Astrocyte (in vitro differentiated cells and primary cell): ENCODE results near the gene CCDC57. TPM values are rescaled to one million over a fixed set of nuclear protein-coding genes. Genes with fewer than 3 reads are reported as not detected.

Experiments used
- DNase-seq: peaks from one replicate; pipeline ENCODE4 v3.0.0-alpha.2; 2010; ENCODE audit warnings: low read depth
- FAIRE-seq: peaks from 2 replicates; lab custom pipeline; 2011; peaks lifted over from hg19 to GRCh38; lab: Jason Lieb, UNC
- H2AFZ ChIP-seq: 2 replicates; pipeline ENCODE4 v1.6.0; 2012; ENCODE audit warnings: low read depth, low read length, inconsistent platforms
- H3K27ac ChIP-seq: 2 replicates; pipeline ENCODE4 v1.5.1; 2011; ENCODE audit warnings: low read depth, low read length, inconsistent platforms
- H3K27me3 ChIP-seq: 2 replicates; pipeline ENCODE4 v1.6.0; 2011; ENCODE audit warnings: low read length, inconsistent platforms; ENCODE audit not compliant: insufficient read depth
- H3K36me3 ChIP-seq: 2 replicates; pipeline ENCODE4 v1.5.1; 2011; ENCODE audit warnings: low read length, inconsistent platforms; ENCODE audit not compliant: insufficient read depth
- H3K4me1 ChIP-seq: 2 replicates; pipeline ENCODE4 v1.5.1; 2011; ENCODE audit warnings: low read length, inconsistent platforms; ENCODE audit not compliant: insufficient read depth
- H3K4me2 ChIP-seq: 2 replicates; pipeline ENCODE4 v1.6.0; 2012; ENCODE audit warnings: low read length, inconsistent platforms
- H3K4me3 ChIP-seq: 2 replicates; pipeline ENCODE4 v1.5.1; 2011; ENCODE audit warnings: low read depth, mild to moderate bottlenecking, low read length, inconsistent platforms; ENCODE audit not compliant: insufficient read depth
- H3K79me2 ChIP-seq: 2 replicates; pipeline ENCODE4 v1.6.0; 2012; ENCODE audit warnings: mild to moderate bottlenecking, low read length, inconsistent platforms; ENCODE audit not compliant: insufficient read depth
- H3K9ac ChIP-seq: 2 replicates; pipeline ENCODE4 v1.6.0; 2012; ENCODE audit warnings: mild to moderate bottlenecking, low read length, inconsistent platforms
- H3K9me3 ChIP-seq: 2 replicates; pipeline ENCODE4 v1.5.1; 2012; ENCODE audit warnings: low read depth, mild to moderate bottlenecking, low read length, inconsistent platforms; ENCODE audit not compliant: insufficient read depth
- H4K20me1 ChIP-seq: 2 replicates; pipeline ENCODE4 v1.6.0; 2012; ENCODE audit warnings: low read length, inconsistent platforms; ENCODE audit not compliant: insufficient read depth
- H3K27ac Mint-ChIP-seq: one replicate; pipeline ENCODE4 v1.8.0; 2021; ENCODE audit warnings: mild to moderate bottlenecking, mixed read lengths; ENCODE audit not compliant: unreplicated experiment
- H3K27me3 Mint-ChIP-seq: one replicate; pipeline ENCODE4 v1.8.0; 2021; ENCODE audit warnings: low read depth, mixed read lengths; ENCODE audit not compliant: unreplicated experiment
- H3K36me3 Mint-ChIP-seq: one replicate; pipeline ENCODE4 v1.8.0; 2021; ENCODE audit warnings: low read depth, mixed read lengths; ENCODE audit not compliant: unreplicated experiment
- H3K4me1 Mint-ChIP-seq: one replicate; pipeline ENCODE4 v1.8.0; 2021; ENCODE audit warnings: low read depth, mixed read lengths; ENCODE audit not compliant: unreplicated experiment
- H3K4me3 Mint-ChIP-seq: one replicate; pipeline ENCODE4 v1.8.0; 2021; ENCODE audit warnings: mild to moderate bottlenecking, moderate library complexity, mixed read lengths; ENCODE audit not compliant: unreplicated experiment
- H3K9me3 Mint-ChIP-seq: one replicate; pipeline ENCODE4 v1.8.0; 2021; ENCODE audit warnings: mild to moderate bottlenecking, mixed read lengths; ENCODE audit not compliant: unreplicated experiment
- CTCF ChIP-seq: IDR thresholded peaks from 2 replicates; pipeline ENCODE4 v1.5.1; 2011; ENCODE audit warnings: low read depth, mild to moderate bottlenecking, inconsistent platforms, low read length, moderate library complexity; ENCODE audit not compliant: insufficient read depth
- EZH2 ChIP-seq: IDR thresholded peaks from 2 replicates; pipeline ENCODE4 v1.6.1; 2012; ENCODE audit warnings: mild to moderate bottlenecking, low read length, inconsistent platforms; ENCODE audit not compliant: insufficient read depth
- total RNA-seq: library from RNA; stranded (reverse); gene quantifications from 2 replicates; pipeline ENCODE4 v1.2.1, GENCODE V29; 2021

CCDC57 gene
- total RNA-seq, 1 donor from 2014 or later = 20.4 TPM

- no peaks in the 10 kb centered on the region for H3K4me1 ChIP-seq
- H3K36me3 Mint-ChIP-seq = peaks cover 14% of the 10 kb centered on the region
- H3K27ac ChIP-seq = no peak overlapping the region
- peaks cover 12% of the 10 kb centered on the region for H4K20me1 ChIP-seq
- no peaks in the 10 kb centered on the region for H3K27me3 Mint-ChIP-seq
- DNase-seq (no peak), FAIRE-seq (no peak)
- no peak overlapping the region for H2AFZ ChIP-seq
- no peak overlapping the region for H3K4me3 ChIP-seq
- no peak overlapping the region for H3K4me2 ChIP-seq
- no peaks in the 10 kb centered on the region for H3K79me2 ChIP-seq
- no peaks in the 10 kb centered on the region for H3K36me3 ChIP-seq
- no peaks in the 10 kb centered on the region for H3K9me3 ChIP-seq
- no peak overlapping the region for H3K9ac ChIP-seq
- no peaks in the 10 kb centered on the region for H3K27me3 ChIP-seq
- TF ChIP-seq CTCF = no peak
- TF ChIP-seq EZH2 = no peak
- H3K27ac Mint-ChIP-seq = no peak overlapping the region
- H3K4me1 Mint-ChIP-seq = peaks cover 6% of the 10 kb centered on the region
- no peak overlapping the region for H3K4me3 Mint-ChIP-seq
- H3K9me3 Mint-ChIP-seq = no peaks in the 10 kb centered on the region
Observed at GRCh38 chr17:82113422-82113821, 99.2 kb downstream of the CCDC57 start.

GRCh38 chr17:82112914-82113311, 99.7 kb downstream of the CCDC57 start:
- peaks cover 2% of the 10 kb centered on the region for H3K4me1 Mint-ChIP-seq
- DNase-seq (no peak), FAIRE-seq (no peak)
- Histone ChIP-seq H3K9me3 (no peaks in the 10 kb centered on the region), H3K4me2 (no peak overlapping the region), H3K36me3 (no peaks in the 10 kb centered on the region), H3K4me3 (no peak overlapping the region), H3K27me3 (no peaks in the 10 kb centered on the region), H3K27ac (no peak overlapping the region), H3K4me1 (no peaks in the 10 kb centered on the region), H3K79me2 (no peaks in the 10 kb centered on the region), H3K9ac (no peak overlapping the region), H4K20me1 (peaks cover 7% of the 10 kb centered on the region), H2AFZ (no peak overlapping the region)
- no peak overlapping the region for H3K27ac Mint-ChIP-seq
- no peaks in the 10 kb centered on the region for H3K27me3 Mint-ChIP-seq
- H3K4me3 Mint-ChIP-seq = no peak overlapping the region
- peaks cover 14% of the 10 kb centered on the region for H3K36me3 Mint-ChIP-seq
- TF ChIP-seq CTCF = no peak
- no peak for TF ChIP-seq EZH2
- no peaks in the 10 kb centered on the region for H3K9me3 Mint-ChIP-seq

- Histone ChIP-seq H3K9ac (no peak overlapping the region), H3K4me1 (no peaks in the 10 kb centered on the region)
- no peaks in the 10 kb centered on the region for H3K27me3 Mint-ChIP-seq
Observed at GRCh38 chr17:82112181-82112913, 100.3 kb downstream of the CCDC57 start.

More at GRCh38 chr17:82112181-82112913, 100.3 kb downstream of the CCDC57 start:
- TF ChIP-seq EZH2 (no peak), CTCF (no peak)
- no peaks in the 10 kb centered on the region for H3K27me3 ChIP-seq
- H3K4me2 ChIP-seq = no peak overlapping the region
- no peaks in the 10 kb centered on the region for H3K9me3 ChIP-seq
- H2AFZ ChIP-seq = no peak overlapping the region
- H3K36me3 Mint-ChIP-seq = peaks cover 14% of the 10 kb centered on the region
- no peaks in the 10 kb centered on the region for H3K36me3 ChIP-seq
- H4K20me1 ChIP-seq = peaks cover 4% of the 10 kb centered on the region
- FAIRE-seq (no peak), DNase-seq (no peak)
- no peaks in the 10 kb centered on the region for H3K9me3 Mint-ChIP-seq
- H3K4me3 ChIP-seq = no peak overlapping the region
- H3K4me1 Mint-ChIP-seq = no peaks in the 10 kb centered on the region
- no peak overlapping the region for H3K27ac Mint-ChIP-seq
- no peak overlapping the region for H3K4me3 Mint-ChIP-seq
- H3K27ac ChIP-seq = no peak overlapping the region
- no peaks in the 10 kb centered on the region for H3K79me2 ChIP-seq
